Measurements from ENCODE around the gene HDAC2.

HDAC2 gene

GRCh38 chr6:113979937-113980336, 9.0 kb upstream of the HDAC2 start:
- Histone ChIP-seq H3K9ac (ENCODE audit: low read depth, low read length) (no peak overlapping the region), H4K20me1 (ENCODE audit: insufficient read depth, low read length) (no peaks in the 10 kb centered on the region), H3K4me1 (ENCODE audit: insufficient read depth, low read length) (no peaks in the 10 kb centered on the region), H3K27me3 (ENCODE audit: insufficient read depth, low read length, poor library complexity) (no peaks in the 10 kb centered on the region), H3K27ac (ENCODE audit: low read length) (no peak overlapping the region), H3K4me3 (ENCODE audit: low read depth in 1 of 2, low read length in 2 of 2) (no peak overlapping the region), H3K36me3 (ENCODE audit: insufficient read depth, low read length) (no peaks in the 10 kb centered on the region), H3K79me2 (ENCODE audit: insufficient read depth, low read length) (no peaks in the 10 kb centered on the region), H3K9me3 (ENCODE audit: insufficient read depth, low read length, severe bottlenecking) (no peaks in the 10 kb centered on the region), H3K4me2 (ENCODE audit: insufficient read depth, low read length) (no peak overlapping the region), H2AFZ (ENCODE audit: low read depth, low read length) (no peak overlapping the region)
- DNase-seq, result no peak
- no peak for ATAC-seq (ENCODE audit: insufficient read depth, low read depth)
- TF ChIP-seq EZH2 (IDR thresholded peaks at IDR 0.05; ENCODE audit: borderline replicate concordance, low read depth, low read length, severe bottlenecking) (no peak), CTCF (IDR thresholded peaks at IDR 0.05; ENCODE audit: borderline replicate concordance, extremely low read depth, low read length, poor library complexity, severe bottlenecking) (no peak)

DNA sequence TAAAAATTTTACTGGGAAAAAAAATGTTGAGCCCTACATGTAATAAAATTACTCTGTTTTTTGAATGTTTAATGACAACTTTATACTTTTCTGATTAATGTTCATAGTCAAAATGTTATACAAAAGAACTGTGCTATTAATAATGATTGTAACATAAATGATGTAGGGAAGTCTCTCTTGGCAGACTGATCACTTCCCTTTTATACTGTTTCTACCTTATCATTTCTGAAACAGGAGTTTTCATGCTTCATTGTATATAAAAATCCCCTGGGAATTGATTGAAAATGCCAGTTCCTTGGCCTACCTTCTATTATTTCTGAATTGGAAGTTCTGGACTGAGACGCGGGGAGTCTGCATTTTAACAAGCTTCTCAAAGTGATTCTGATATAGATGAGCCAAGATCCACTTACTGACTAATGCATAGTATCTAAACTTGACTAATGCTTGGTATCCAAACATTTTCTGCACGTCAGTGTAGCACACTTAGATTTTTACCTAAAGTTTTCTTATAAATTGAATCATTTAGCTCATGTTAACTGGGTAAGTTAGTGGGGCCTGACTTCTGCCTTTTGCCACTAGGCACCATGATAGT, 7.2 kb upstream of the HDAC2 start:
- Histone ChIP-seq H3K27ac (ENCODE audit: low read length) (no peak overlapping the region), H3K4me3 (ENCODE audit: low read depth in 1 of 2, low read length in 2 of 2) (no peak overlapping the region), H3K4me2 (ENCODE audit: insufficient read depth, low read length) (no peak overlapping the region), H3K9me3 (ENCODE audit: insufficient read depth, low read length, severe bottlenecking) (no peaks in the 10 kb centered on the region), H3K4me1 (ENCODE audit: insufficient read depth, low read length) (no peaks in the 10 kb centered on the region), H3K79me2 (ENCODE audit: insufficient read depth, low read length) (no peaks in the 10 kb centered on the region), H3K27me3 (ENCODE audit: insufficient read depth, low read length, poor library complexity) (no peaks in the 10 kb centered on the region), H4K20me1 (ENCODE audit: insufficient read depth, low read length) (no peaks in the 10 kb centered on the region), H2AFZ (ENCODE audit: low read depth, low read length) (no peak overlapping the region), H3K36me3 (ENCODE audit: insufficient read depth, low read length) (no peaks in the 10 kb centered on the region), H3K9ac (ENCODE audit: low read depth, low read length) (no peak overlapping the region)
- ATAC-seq (ENCODE audit: insufficient read depth, low read depth), result no peak
- no peak for TF ChIP-seq CTCF (IDR thresholded peaks at IDR 0.05; ENCODE audit: borderline replicate concordance, extremely low read depth, low read length, poor library complexity, severe bottlenecking)
- no peak for TF ChIP-seq EZH2 (IDR thresholded peaks at IDR 0.05; ENCODE audit: borderline replicate concordance, low read depth, low read length, severe bottlenecking)
- DNase-seq, result no peak

GRCh38 chr6:113976806-113977205, 5.9 kb upstream of the HDAC2 start:
- H3K4me2 ChIP-seq (ENCODE audit: insufficient read depth, low read length), result no peak overlapping the region

More at GRCh38 chr6:113976806-113977205, 5.9 kb upstream of the HDAC2 start:
- no peak overlapping the region for H3K27ac ChIP-seq (ENCODE audit: low read length)
- no peak overlapping the region for H3K4me3 ChIP-seq (ENCODE audit: low read depth in 1 of 2, low read length in 2 of 2)
- H3K4me1 ChIP-seq (ENCODE audit: insufficient read depth, low read length), result peaks cover 9% of the 10 kb centered on the region
- H4K20me1 ChIP-seq (ENCODE audit: insufficient read depth, low read length), result no peaks in the 10 kb centered on the region
- DNase-seq, result no peak
- H3K36me3 ChIP-seq (ENCODE audit: insufficient read depth, low read length), result no peaks in the 10 kb centered on the region
- no peaks in the 10 kb centered on the region for H3K27me3 ChIP-seq (ENCODE audit: insufficient read depth, low read length, poor library complexity)
- no peak overlapping the region for H2AFZ ChIP-seq (ENCODE audit: low read depth, low read length)
- no peaks in the 10 kb centered on the region for H3K9me3 ChIP-seq (ENCODE audit: insufficient read depth, low read length, severe bottlenecking)
- TF ChIP-seq EZH2 (IDR thresholded peaks at IDR 0.05; ENCODE audit: borderline replicate concordance, low read depth, low read length, severe bottlenecking), result no peak
- TF ChIP-seq CTCF (IDR thresholded peaks at IDR 0.05; ENCODE audit: borderline replicate concordance, extremely low read depth, low read length, poor library complexity, severe bottlenecking), result no peak
- H3K9ac ChIP-seq (ENCODE audit: low read depth, low read length), result no peak overlapping the region
- no peak for ATAC-seq (ENCODE audit: insufficient read depth, low read depth)
- peaks cover 5% of the 10 kb centered on the region for H3K79me2 ChIP-seq (ENCODE audit: insufficient read depth, low read length)

Measured in DND-41 (cell line).